CD4-positive, CD25-positive, alpha-beta regulatory T cell (primary cell): ENCODE data around the gene MYO9B. TPM values are rescaled to one million over a fixed set of nuclear protein-coding genes. Genes with fewer than 3 reads are reported as not detected.

Experiments
- ATAC-seq, 2 donors: fragments of 150-1000 bp; cut with Tn5 transposase; one replicate each; pipeline ENCODE4 v1.10.0; 2021; ENCODE audit warnings: low read depth in 2 of 2, moderate number of reproducible peaks in 2 of 2, moderate library complexity in 1 of 2
- DNase-seq, 3 donors: peaks; one replicate each; pipeline versions ENCODE4 v3.0.0 to v3.0.0-alpha.2; 2012 to 2022; ENCODE audit warnings: mixed read lengths in 1 of 3
- H3K27ac ChIP-seq: one replicate; pipeline ENCODE4 v1.7.0; 2013; ENCODE audit warnings: mild to moderate bottlenecking, low read length; ENCODE audit not compliant: insufficient read depth, poor library complexity, severe bottlenecking
- H3K27me3 ChIP-seq: one replicate; pipeline ENCODE4 v1.7.0; 2013; ENCODE audit warnings: low read length; ENCODE audit not compliant: control insufficient read depth, insufficient read depth
- H3K36me3 ChIP-seq: one replicate; pipeline ENCODE4 v1.7.0; 2013; ENCODE audit warnings: mild to moderate bottlenecking, low read length, moderate library complexity; ENCODE audit not compliant: control insufficient read depth, insufficient read depth
- H3K4me1 ChIP-seq: 2 replicates; pipeline ENCODE4 v1.7.0; 2013; ENCODE audit warnings: mild to moderate bottlenecking, low read length; ENCODE audit not compliant: insufficient read depth, control insufficient read depth, poor library complexity, severe bottlenecking
- H3K4me3 ChIP-seq: one replicate; pipeline ENCODE4 v1.7.0; 2013; ENCODE audit warnings: low read depth, mild to moderate bottlenecking, low read length, moderate library complexity
- H3K9me3 ChIP-seq, 2 experiments: 1 replicate in 1 of 2; 2 replicates in 1 of 2; pipeline ENCODE4 v1.7.0; 2013; ENCODE audit warnings: low read length in 2 of 2, mild to moderate bottlenecking in 1 of 2, moderate library complexity in 1 of 2; ENCODE audit not compliant: control insufficient read depth in 2 of 2
- H3K27ac Mint-ChIP-seq, 3 donors: one replicate each; pipeline ENCODE4 v1.8.0; 2020 to 2022; ENCODE audit warnings: mild to moderate bottlenecking in 3 of 3, mixed read lengths in 3 of 3, moderate library complexity in 2 of 3
- H3K27me3 Mint-ChIP-seq: one replicate; pipeline ENCODE4 v1.8.0; 2022; ENCODE audit warnings: mild to moderate bottlenecking, mixed read lengths
- H3K36me3 Mint-ChIP-seq: one replicate; pipeline ENCODE4 v1.8.0; 2020; ENCODE audit warnings: mixed read lengths
- H3K4me1 Mint-ChIP-seq, 4 donors: one replicate each; pipeline ENCODE4 v1.8.0; 2020 to 2022; ENCODE audit warnings: mixed read lengths in 4 of 4, mild to moderate bottlenecking in 1 of 4
- H3K4me3 Mint-ChIP-seq, 4 donors: one replicate each; pipeline ENCODE4 v1.8.0; 2020 to 2022; ENCODE audit warnings: mild to moderate bottlenecking in 4 of 4, mixed read lengths in 4 of 4, moderate library complexity in 3 of 4
- H3K9me3 Mint-ChIP-seq, 7 donors: one replicate each; pipeline ENCODE4 v1.8.0; 2020 to 2022; ENCODE audit warnings: mixed read lengths in 7 of 7, mild to moderate bottlenecking in 3 of 7, moderate library complexity in 2 of 7
- polyA plus RNA-seq, 4 donors: library from polyadenylated mRNA; unstranded; fragments of 300-500 nt; fragmentation: Illumina TruSeq; gene quantifications; one replicate each; pipeline ENCODE4 v1.2.3, GENCODE V29; 2021
- total RNA-seq: library from RNA; stranded (reverse); gene quantifications from one replicate; pipeline ENCODE4 v1.2.3, GENCODE V29; 2022

MYO9B gene
- total and polyA plus RNA-seq, 5 donors from 2014 or later = 3.4 to 252 (median 6.1) TPM

DNA sequence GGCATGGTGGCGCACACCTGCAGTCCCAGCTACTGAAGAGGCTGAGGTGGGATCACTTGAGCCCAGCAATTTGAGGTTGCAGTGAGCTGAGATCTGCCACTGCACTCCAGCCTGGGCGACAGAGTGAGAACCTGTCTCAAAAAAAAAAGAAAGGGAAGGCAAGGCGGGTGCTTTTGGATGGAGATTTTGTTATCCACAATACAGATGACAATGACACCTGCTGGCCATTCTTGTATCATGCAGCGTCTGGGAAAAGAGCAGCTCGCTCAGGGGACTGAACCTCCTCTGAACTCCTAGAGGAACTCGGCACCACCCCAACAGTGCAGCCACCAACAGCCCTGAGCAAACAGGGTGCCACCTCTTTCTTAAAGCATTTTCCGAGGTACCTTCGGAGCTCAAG, 23.1 kb upstream of the MYO9B start:
- Mint-ChIP-seq H3K4me1 (peaks cover 0 to 3% (median 0%) of the 10 kb centered on the region in 4 donors), H3K27ac (no peak overlapping the region), H3K36me3 (peaks cover 20% of the 10 kb centered on the region), H3K4me3 (no peak overlapping the region), H3K27me3 (no peaks in the 10 kb centered on the region), H3K9me3 (no peaks in the 10 kb centered on the region)
- peaks cover 54% of the 10 kb centered on the region for H3K36me3 ChIP-seq
- H3K4me1 ChIP-seq = no peaks in the 10 kb centered on the region
- no peaks in the 10 kb centered on the region for H3K9me3 ChIP-seq
- no peak overlapping the region for H3K27ac ChIP-seq
- DNase-seq = peak; percentile 7 to 51 (median 20)
- peak in 1 of 2 donors; percentile 18 for ATAC-seq
- no peaks in the 10 kb centered on the region for H3K27me3 ChIP-seq
- no peak overlapping the region for H3K4me3 ChIP-seq

DNA sequence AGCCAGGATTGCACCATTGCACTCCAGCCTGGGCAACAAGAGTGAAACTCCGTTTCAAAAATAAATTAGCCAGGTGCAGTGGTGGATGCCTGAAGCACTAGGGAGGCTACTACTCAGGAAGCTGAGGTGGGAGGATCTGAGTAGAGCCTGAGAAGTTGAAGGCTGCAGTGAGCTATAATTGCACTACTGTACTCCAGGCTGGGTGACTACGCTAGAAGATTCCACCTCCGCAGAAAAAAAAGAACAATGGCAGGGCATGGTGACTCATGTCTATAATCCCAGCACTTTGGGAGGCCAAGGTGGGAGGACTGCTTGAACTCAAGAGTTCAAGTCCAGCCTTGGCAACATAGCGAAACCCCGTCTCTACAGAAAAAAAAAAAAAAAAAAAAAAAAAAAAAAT, 20.8 kb upstream of the MYO9B start:
- Mint-ChIP-seq H3K27me3 (no peaks in the 10 kb centered on the region), H3K36me3 (peaks cover 38% of the 10 kb centered on the region), H3K9me3 (no peaks in the 10 kb centered on the region), H3K4me1 (peaks cover 0 to 3% (median 0%) of the 10 kb centered on the region in 4 donors), H3K4me3 (no peak overlapping the region), H3K27ac (no peak overlapping the region)
- Histone ChIP-seq H3K4me3 (no peak overlapping the region), H3K36me3 (peaks cover 65% of the 10 kb centered on the region), H3K9me3 (no peaks in the 10 kb centered on the region), H3K27ac (no peak overlapping the region), H3K27me3 (no peaks in the 10 kb centered on the region), H3K4me1 (no peaks in the 10 kb centered on the region)
- DNase-seq = no peak
- ATAC-seq = no peak

GRCh38 chr19:17055636-17056035, 19.9 kb upstream of the MYO9B start:
- no peak overlapping the region for H3K4me3 ChIP-seq
- peaks cover 61% of the 10 kb centered on the region for H3K36me3 ChIP-seq
- no peaks in the 10 kb centered on the region for H3K9me3 Mint-ChIP-seq
- H3K4me3 Mint-ChIP-seq = no peak overlapping the region
- H3K27me3 Mint-ChIP-seq = no peaks in the 10 kb centered on the region
- no peaks in the 10 kb centered on the region for H3K4me1 ChIP-seq
- H3K4me1 Mint-ChIP-seq = peaks cover 0 to 3% (median under 1%) of the 10 kb centered on the region in 4 donors
- peaks cover 34% of the 10 kb centered on the region for H3K36me3 Mint-ChIP-seq
- no peak overlapping the region for H3K27ac ChIP-seq
- H3K9me3 ChIP-seq = no peaks in the 10 kb centered on the region
- H3K27ac Mint-ChIP-seq = peak overlapping the region in 1 of 3 donors; percentile 32
- H3K27me3 ChIP-seq = no peaks in the 10 kb centered on the region
- ATAC-seq (peak in 1 of 2 donors; percentile 11), DNase-seq (no peak)

DNA sequence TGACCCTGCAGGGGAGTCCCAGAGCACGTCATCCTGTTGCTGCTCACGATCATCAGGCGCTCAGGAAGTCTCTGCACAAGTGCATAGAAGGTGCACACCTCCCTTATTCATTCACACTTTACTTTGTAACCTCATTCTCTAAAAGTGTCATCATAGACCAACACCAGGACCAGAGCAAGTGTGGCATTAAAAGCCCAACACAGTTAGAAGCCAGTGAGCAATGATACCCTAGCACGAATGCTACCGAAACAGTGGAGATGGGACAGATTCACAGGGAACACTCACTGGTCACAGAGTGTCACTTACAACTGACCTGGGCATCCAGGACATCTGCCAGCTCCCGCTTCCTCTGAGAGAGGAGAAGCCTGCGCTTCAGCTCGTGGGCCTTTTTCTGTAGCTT, 17.3 kb upstream of the MYO9B start:
- Histone ChIP-seq H3K36me3 (peaks cover 53% of the 10 kb centered on the region), H3K4me3 (no peak overlapping the region), H3K27me3 (no peaks in the 10 kb centered on the region), H3K9me3 (no peaks in the 10 kb centered on the region), H3K27ac (no peak overlapping the region), H3K4me1 (peaks cover 2% of the 10 kb centered on the region)
- no peaks in the 10 kb centered on the region for H3K27me3 Mint-ChIP-seq
- H3K9me3 Mint-ChIP-seq = no peaks in the 10 kb centered on the region
- peak overlapping the region in 2 of 3 donors; percentile 3 to 39 for H3K27ac Mint-ChIP-seq
- no peak for ATAC-seq
- peaks cover 0 to 9% (median 3%) of the 10 kb centered on the region in 4 donors for H3K4me1 Mint-ChIP-seq
- peaks cover 24% of the 10 kb centered on the region for H3K36me3 Mint-ChIP-seq
- H3K4me3 Mint-ChIP-seq = no peak overlapping the region
- DNase-seq = no peak

DNA sequence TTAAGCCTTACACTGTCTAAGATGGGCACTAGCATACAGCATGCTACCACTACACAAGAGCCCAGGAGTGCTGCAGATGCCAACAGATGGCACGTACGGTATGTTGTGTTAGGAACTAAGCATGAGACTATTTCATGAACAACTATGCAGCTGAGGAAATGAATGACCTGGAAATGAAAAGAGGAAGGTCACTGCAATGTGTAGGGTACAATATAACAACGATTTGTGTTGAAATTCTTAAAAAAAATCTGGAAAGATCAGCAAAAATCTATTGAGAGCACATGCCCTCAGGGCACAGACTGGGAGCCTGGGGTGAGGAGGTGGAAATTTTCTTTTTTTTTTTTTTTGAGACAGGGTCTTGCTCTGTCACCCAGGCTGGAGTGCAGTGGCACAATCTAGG, 14.8 kb upstream of the MYO9B start:
- Mint-ChIP-seq H3K27me3 (no peaks in the 10 kb centered on the region), H3K4me1 (peaks cover 16 to 29% (median 19%) of the 10 kb centered on the region in 4 donors), H3K4me3 (no peak overlapping the region), H3K36me3 (peaks cover 36% of the 10 kb centered on the region), H3K27ac (no peak overlapping the region), H3K9me3 (no peaks in the 10 kb centered on the region)
- Histone ChIP-seq H3K36me3 (peaks cover 40% of the 10 kb centered on the region), H3K4me1 (peaks cover 15% of the 10 kb centered on the region), H3K4me3 (no peak overlapping the region), H3K27me3 (no peaks in the 10 kb centered on the region), H3K27ac (no peak overlapping the region), H3K9me3 (no peaks in the 10 kb centered on the region)
- DNase-seq (no peak), ATAC-seq (no peak)

DNA sequence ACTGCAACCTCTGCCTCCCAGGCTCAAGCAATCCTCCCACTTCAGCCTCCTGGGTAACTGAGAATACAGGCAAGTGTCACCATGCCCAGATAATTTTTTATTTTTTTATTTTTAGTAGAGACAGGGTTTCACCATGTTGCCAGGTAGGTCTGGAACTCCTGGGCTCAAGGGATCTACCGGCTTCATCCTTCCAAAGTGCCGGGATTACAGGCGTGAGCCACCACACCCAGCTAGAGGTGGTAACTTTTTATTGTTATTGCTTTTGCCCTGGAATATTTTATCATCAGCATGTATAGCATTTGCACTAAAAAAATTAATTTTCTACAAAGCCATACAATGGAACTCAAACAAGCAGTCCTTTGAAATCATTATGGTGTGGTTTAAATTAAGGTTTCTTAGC, 14.4 kb upstream of the MYO9B start:
- no peak overlapping the region for H3K27ac ChIP-seq
- no peak overlapping the region for H3K4me3 ChIP-seq
- DNase-seq (no peak), ATAC-seq (no peak)
- peaks cover 15% of the 10 kb centered on the region for H3K4me1 ChIP-seq
- Mint-ChIP-seq H3K9me3 (no peaks in the 10 kb centered on the region), H3K4me3 (no peak overlapping the region), H3K4me1 (peaks cover 17 to 29% (median 19%) of the 10 kb centered on the region in 4 donors), H3K27me3 (no peaks in the 10 kb centered on the region), H3K36me3 (peaks cover 36% of the 10 kb centered on the region), H3K27ac (no peak overlapping the region)
- peaks cover 36% of the 10 kb centered on the region for H3K36me3 ChIP-seq
- H3K9me3 ChIP-seq = no peaks in the 10 kb centered on the region
- H3K27me3 ChIP-seq = no peaks in the 10 kb centered on the region

GRCh38 chr19:17061691-17062090, 13.9 kb upstream of the MYO9B start:
- Mint-ChIP-seq H3K4me3 (no peak overlapping the region), H3K27ac (no peak overlapping the region), H3K4me1 (peaks cover 17 to 32% (median 21%) of the 10 kb centered on the region in 4 donors), H3K36me3 (peaks cover 36% of the 10 kb centered on the region), H3K27me3 (no peaks in the 10 kb centered on the region), H3K9me3 (no peaks in the 10 kb centered on the region)
- no peak overlapping the region for H3K27ac ChIP-seq
- DNase-seq (no peak), ATAC-seq (no peak)
- H3K4me1 ChIP-seq = peaks cover 15% of the 10 kb centered on the region
- no peak overlapping the region for H3K4me3 ChIP-seq
- H3K36me3 ChIP-seq = peaks cover 34% of the 10 kb centered on the region
- no peaks in the 10 kb centered on the region for H3K27me3 ChIP-seq
- no peaks in the 10 kb centered on the region for H3K9me3 ChIP-seq

- H3K9me3 Mint-ChIP-seq = no peaks in the 10 kb centered on the region
- H3K4me1 ChIP-seq = peaks cover 15% of the 10 kb centered on the region
- H3K27me3 ChIP-seq = no peaks in the 10 kb centered on the region
- ATAC-seq (peak in 1 of 2 donors; percentile 35), DNase-seq (peak in 2 of 3 donors; percentile 16 to 20)
- H3K27ac Mint-ChIP-seq = peak overlapping the region; percentile 40 to 94 (median 91)
- H3K9me3 ChIP-seq = no peaks in the 10 kb centered on the region
- H3K4me3 ChIP-seq = peak overlapping the region; percentile 13
- peaks cover 24 to 40% (median 27%) of the 10 kb centered on the region in 4 donors for H3K4me1 Mint-ChIP-seq
- H3K27me3 Mint-ChIP-seq = no peaks in the 10 kb centered on the region
- peaks cover 25% of the 10 kb centered on the region for H3K36me3 ChIP-seq
- H3K4me3 Mint-ChIP-seq = peak overlapping the region in 1 of 4 donors; percentile 65
- peak overlapping the region; percentile 28 for H3K27ac ChIP-seq
- H3K36me3 Mint-ChIP-seq = peaks cover 38% of the 10 kb centered on the region
Observed at GRCh38 chr19:17063428-17063827, 12.1 kb upstream of the MYO9B start.
